ENCODE measurements around the gene MINPP1. TPM values are rescaled to one million over a fixed set of nuclear protein-coding genes. Genes with fewer than 3 reads are reported as not detected.
A peak's percentile ranks its signal among the peaks of the same experiment; 100 is the strongest.

MINPP1 gene
- total RNA-seq, 6 experiments from 2014 or later, result 14.4 to 28.2 (median 25.0) TPM

DNA sequence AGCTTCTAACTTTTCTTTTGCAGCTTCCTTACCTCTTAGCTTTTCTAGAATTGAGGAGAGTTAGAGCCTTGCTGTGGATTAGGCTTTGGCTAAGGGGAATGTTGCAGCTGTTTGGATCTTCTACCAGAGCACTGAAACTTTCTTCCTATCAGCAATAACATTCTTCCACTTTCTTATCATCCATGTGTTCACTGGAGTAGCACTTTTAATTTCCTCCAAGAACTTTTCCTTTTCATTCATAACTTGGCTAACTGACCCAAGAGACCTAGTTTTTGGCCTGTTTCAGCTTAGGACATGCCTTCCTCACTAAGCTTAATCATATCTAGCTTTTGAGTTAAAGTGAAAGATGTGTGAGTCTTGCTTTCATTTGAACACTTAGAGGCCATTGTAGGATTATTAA is 19.6 kb downstream of the MINPP1 start:
- Histone ChIP-seq H3K4me1 (no peaks in the 10 kb centered on the region), H3K9me3 (no peaks in the 10 kb centered on the region), H3K27me3 (no peaks in the 10 kb centered on the region), H3K4me3 (no peak overlapping the region), H3K27ac (no peak overlapping the region), H3K36me3 (peaks cover 0 to 12% (median 10%) of the 10 kb centered on the region in 4 donors)
- no peak for ATAC-seq
- DNase-seq, result no peak
- TF ChIP-seq POLR2A (IDR thresholded peaks at IDR 0.05), result no peak
- TF ChIP-seq, protein P1, sequence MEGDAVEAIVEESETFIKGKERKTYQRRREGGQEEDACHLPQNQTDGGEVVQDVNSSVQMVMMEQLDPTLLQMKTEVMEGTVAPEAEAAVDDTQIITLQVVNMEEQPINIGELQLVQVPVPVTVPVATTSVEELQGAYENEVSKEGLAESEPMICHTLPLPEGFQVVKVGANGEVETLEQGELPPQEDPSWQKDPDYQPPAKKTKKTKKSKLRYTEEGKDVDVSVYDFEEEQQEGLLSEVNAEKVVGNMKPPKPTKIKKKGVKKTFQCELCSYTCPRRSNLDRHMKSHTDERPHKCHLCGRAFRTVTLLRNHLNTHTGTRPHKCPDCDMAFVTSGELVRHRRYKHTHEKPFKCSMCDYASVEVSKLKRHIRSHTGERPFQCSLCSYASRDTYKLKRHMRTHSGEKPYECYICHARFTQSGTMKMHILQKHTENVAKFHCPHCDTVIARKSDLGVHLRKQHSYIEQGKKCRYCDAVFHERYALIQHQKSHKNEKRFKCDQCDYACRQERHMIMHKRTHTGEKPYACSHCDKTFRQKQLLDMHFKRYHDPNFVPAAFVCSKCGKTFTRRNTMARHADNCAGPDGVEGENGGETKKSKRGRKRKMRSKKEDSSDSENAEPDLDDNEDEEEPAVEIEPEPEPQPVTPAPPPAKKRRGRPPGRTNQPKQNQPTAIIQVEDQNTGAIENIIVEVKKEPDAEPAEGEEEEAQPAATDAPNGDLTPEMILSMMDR (IDR thresholded peaks at IDR 0.05), result no peak
- intact Hi-C loops (cut with DNase I), result no loop called here

DNA sequence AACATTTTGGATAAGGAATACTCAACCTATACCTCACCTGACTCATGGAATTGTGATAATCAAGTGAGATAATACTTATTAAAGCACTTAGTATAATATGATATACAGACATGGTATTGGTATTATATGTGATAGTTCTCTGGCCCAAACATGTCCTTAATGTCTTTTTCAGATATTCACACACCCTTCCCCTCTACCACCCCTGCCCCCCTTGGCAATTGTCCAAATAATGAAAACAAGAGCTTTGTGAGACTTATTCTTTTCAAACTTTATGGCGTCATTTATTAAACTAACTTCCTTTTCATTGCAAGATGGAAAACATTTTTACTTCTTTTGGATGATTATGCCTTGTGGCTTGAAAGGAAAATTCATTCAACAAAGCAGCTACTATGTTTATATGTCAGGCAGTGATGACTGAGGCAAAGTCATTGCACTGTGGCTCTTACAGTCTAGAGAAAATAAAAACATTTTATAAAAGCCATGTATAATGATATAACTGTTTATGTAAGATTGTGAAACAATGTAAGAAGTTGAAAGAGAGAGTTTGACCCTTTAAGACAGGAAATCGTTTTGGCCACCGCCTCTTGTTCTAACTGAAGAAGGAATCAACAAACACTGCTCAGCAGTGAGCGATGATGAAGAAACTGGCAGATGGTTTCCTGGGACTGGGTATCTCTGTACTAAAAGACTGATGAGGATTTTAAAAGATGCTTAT is 27.4 kb downstream of the MINPP1 start:
- intact Hi-C loops (cut with DNase I), result no loop called here
- 36% methylated on average over 4 of the region's 4 CpGs for WGBS (ENCODE audit: insufficient coverage, low coverage, low lambda C conversion rate, missing lambda C conversion rate)
- TF ChIP-seq POLR2A (IDR thresholded peaks at IDR 0.05), result no peak
- TF ChIP-seq, protein P1 (IDR thresholded peaks at IDR 0.05), result no peak
- peaks cover 0 to 5% (median 0%) of the 10 kb centered on the region in 4 donors for H3K36me3 ChIP-seq
- H3K4me1 ChIP-seq, result peaks cover 0 to 16% (median 0%) of the 10 kb centered on the region in 4 donors
- H3K9me3 ChIP-seq, result no peaks in the 10 kb centered on the region
- no peak for DNase-seq
- no peaks in the 10 kb centered on the region for H3K27me3 ChIP-seq
- H3K27ac ChIP-seq, result peak overlapping the region in 1 of 3 donors; percentile 19
- H3K4me3 ChIP-seq, result no peak overlapping the region
- peak; percentile 51 to 60 (median 52) for ATAC-seq

DNA sequence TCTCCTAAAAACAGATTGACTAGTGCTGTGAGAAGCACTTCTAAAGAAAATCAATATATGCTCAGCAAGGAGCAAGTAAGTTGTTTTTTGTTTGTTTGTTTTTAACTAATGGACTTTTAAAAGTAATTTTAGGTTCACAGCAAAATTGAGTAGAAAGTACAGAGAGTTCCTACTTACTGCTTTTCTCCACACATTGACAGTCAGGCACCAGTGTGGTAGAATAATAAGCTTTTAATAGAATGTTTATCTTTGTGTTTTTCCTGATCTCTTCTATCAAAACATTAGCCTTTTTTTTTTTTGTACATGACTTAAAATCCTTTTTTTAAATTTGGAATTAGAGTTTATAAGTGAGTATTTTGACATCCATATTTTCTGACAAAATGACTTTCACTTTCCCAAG is 28.0 kb downstream of the MINPP1 start:
- no peaks in the 10 kb centered on the region for H3K9me3 ChIP-seq
- TF ChIP-seq POLR2A (IDR thresholded peaks at IDR 0.05), result no peak
- TF ChIP-seq, protein P1 (IDR thresholded peaks at IDR 0.05), result no peak
- H3K36me3 ChIP-seq, result peaks cover 0 to 5% (median 0%) of the 10 kb centered on the region in 4 donors
- intact Hi-C loops (cut with DNase I), result no loop called here
- H3K4me1 ChIP-seq, result peaks cover 0 to 16% (median 0%) of the 10 kb centered on the region in 4 donors
- no peaks in the 10 kb centered on the region for H3K27me3 ChIP-seq
- ATAC-seq (peak in 1 of 4 donors; percentile 13), DNase-seq (no peak)
- no peak overlapping the region for H3K4me3 ChIP-seq
- H3K27ac ChIP-seq, result peak overlapping the region in 1 of 3 donors; percentile 19

DNA sequence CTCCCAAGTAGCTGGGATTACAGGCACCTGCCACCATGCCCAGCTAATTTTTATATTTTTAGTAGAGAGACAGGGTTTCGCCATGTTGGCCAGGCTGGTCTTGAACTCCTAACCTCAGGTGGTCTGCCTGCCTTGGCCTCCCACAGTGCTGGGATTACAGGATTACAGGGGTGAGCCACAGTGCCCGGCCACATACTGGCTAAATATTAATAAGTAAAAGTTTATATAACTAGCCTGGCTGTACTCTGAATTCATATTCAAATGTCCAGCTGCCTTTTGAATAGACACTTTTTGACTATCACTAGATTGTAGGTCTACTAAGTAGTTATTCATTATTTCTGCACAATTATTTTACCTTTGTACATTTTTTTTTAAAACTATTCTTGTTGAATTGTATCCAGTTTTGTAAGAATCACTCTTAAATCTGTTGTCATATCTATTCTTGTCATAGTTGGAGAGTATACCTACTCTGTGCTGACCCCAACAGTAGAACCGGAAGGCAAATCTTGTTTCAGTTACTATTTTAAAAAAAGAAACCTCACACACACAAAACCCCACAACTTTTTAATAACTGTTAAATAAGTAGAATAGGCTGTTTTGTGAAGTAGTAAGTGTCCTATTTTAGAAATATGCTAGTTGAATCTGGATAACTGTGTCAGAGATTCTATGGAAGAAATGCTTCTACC is 29.6 kb downstream of the MINPP1 start:
- peaks cover 0 to 16% (median 0%) of the 10 kb centered on the region in 4 donors for H3K4me1 ChIP-seq
- peak in 3 of 4 donors; percentile 12 to 49 (median 36) for ATAC-seq
- no peaks in the 10 kb centered on the region for H3K9me3 ChIP-seq
- WGBS (ENCODE audit: insufficient coverage, low coverage, low lambda C conversion rate, missing lambda C conversion rate), result 52% methylated on average over 2 of the region's 3 CpGs
- H3K4me3 ChIP-seq, result no peak overlapping the region
- TF ChIP-seq, protein P1 (IDR thresholded peaks at IDR 0.05), result no peak
- no peak for TF ChIP-seq POLR2A (IDR thresholded peaks at IDR 0.05)
- peaks cover 0 to 5% (median 0%) of the 10 kb centered on the region in 4 donors for H3K36me3 ChIP-seq
- H3K27ac ChIP-seq, result peak overlapping the region in 2 of 3 donors; percentile 27 to 37
- DNase-seq, result no peak
- H3K27me3 ChIP-seq, result no peaks in the 10 kb centered on the region
- intact Hi-C loops (cut with DNase I), result no loop called here
